Measurements from ENCODE around the gene OPRPN.

- TF ChIP-seq POLR2AphosphoS5 (IDR thresholded peaks at IDR 0.05; ENCODE audit: borderline replicate concordance, low read depth, low read length) (no peak), EZH2 (IDR thresholded peaks at IDR 0.05) (no peak), FOXP2 (optimal IDR thresholded peaks at IDR 0.05; ENCODE audit: control extremely low read depth, extremely low read length, insufficient read depth) (no peak)
Measured at GRCh38 chr4:70364002-70364401, 33.7 kb upstream of the OPRPN start.
